ENCODE results near the gene SH2D6. TPM values are rescaled to one million over a fixed set of nuclear protein-coding genes. Genes with fewer than 3 reads are reported as not detected.

SH2D6 gene
- total RNA-seq, 1 experiment from 2014 or later: not detected

GRCh38 chr2:85415980-85416650 lies 2.4 kb upstream of the SH2D6 start:
- in situ Hi-C loops (cut with HindIII; ENCODE audit: low sequenced_read_pairs): no loop called here
- no peak for DNase-seq (ENCODE audit: low spot score)

GRCh38 chr2:85419009-85419675 lies 628 bp downstream of the SH2D6 start:
- in situ Hi-C loops (cut with HindIII; ENCODE audit: low sequenced_read_pairs): no loop called here
- no peak for DNase-seq (ENCODE audit: low spot score)

GRCh38 chr2:85420536-85421259 lies 2.2 kb downstream of the SH2D6 start:
- in situ Hi-C loops (cut with HindIII; ENCODE audit: low sequenced_read_pairs): no loop called here

GRCh38 chr2:85421260-85422071 lies 3.0 kb downstream of the SH2D6 start:
- in situ Hi-C loops (cut with HindIII; ENCODE audit: low sequenced_read_pairs): no loop called here
- DNase-seq (ENCODE audit: low spot score): peak; percentile 38

More at GRCh38 chr2:85420536-85421259, 2.2 kb downstream of the SH2D6 start:
- DNase-seq (ENCODE audit: low spot score): peak; percentile 89

- DNase-seq (ENCODE audit: low spot score): no peak
- in situ Hi-C loops (cut with HindIII; ENCODE audit: low sequenced_read_pairs): no loop called here
These were observed 3.6 kb downstream of the SH2D6 start for GRCh38 chr2:85422072-85422457.

GRCh38 chr2:85423525-85423924 lies 5.0 kb downstream of the SH2D6 start:
- in situ Hi-C loops (cut with HindIII; ENCODE audit: low sequenced_read_pairs): no loop called here
- DNase-seq (ENCODE audit: low spot score): no peak

GRCh38 chr2:85425588-85425987 lies 7.1 kb downstream of the SH2D6 start:
- DNase-seq (ENCODE audit: low spot score): no peak
- in situ Hi-C loops (cut with HindIII; ENCODE audit: low sequenced_read_pairs): no loop called here

- in situ Hi-C loops (cut with HindIII; ENCODE audit: low sequenced_read_pairs): no loop called here
These were observed 8.9 kb downstream of the SH2D6 start for GRCh38 chr2:85427300-85427835.

GRCh38 chr2:85428343-85428881 lies 9.9 kb downstream of the SH2D6 start:
- in situ Hi-C loops (cut with HindIII; ENCODE audit: low sequenced_read_pairs): no loop called here
- DNase-seq (ENCODE audit: low spot score): no peak

More at GRCh38 chr2:85427300-85427835, 8.9 kb downstream of the SH2D6 start:
- DNase-seq (ENCODE audit: low spot score): no peak

- in situ Hi-C loops (cut with HindIII; ENCODE audit: low sequenced_read_pairs): no loop called here
- no peak for DNase-seq (ENCODE audit: low spot score)
These were observed 10.9 kb downstream of the SH2D6 start for GRCh38 chr2:85429213-85429923.

GRCh38 chr2:85429924-85430289 lies 11.4 kb downstream of the SH2D6 start:
- in situ Hi-C loops (cut with HindIII; ENCODE audit: low sequenced_read_pairs): no loop called here
- no peak for DNase-seq (ENCODE audit: low spot score)

- DNase-seq (ENCODE audit: low spot score): peak; percentile 98
- in situ Hi-C loops (cut with HindIII; ENCODE audit: low sequenced_read_pairs): no loop called here
These were observed 12.4 kb downstream of the SH2D6 start for GRCh38 chr2:85430752-85431569.

- peak; percentile 88 for DNase-seq (ENCODE audit: low spot score)
- in situ Hi-C loops (cut with HindIII; ENCODE audit: low sequenced_read_pairs): no loop called here
These were observed 13.2 kb downstream of the SH2D6 start for GRCh38 chr2:85431570-85432205.

- peak; percentile 74 for DNase-seq (ENCODE audit: low spot score)
- in situ Hi-C loops (cut with HindIII; ENCODE audit: low sequenced_read_pairs): no loop called here
These were observed 15.1 kb downstream of the SH2D6 start for GRCh38 chr2:85433511-85434089.

- in situ Hi-C loops (cut with HindIII; ENCODE audit: low sequenced_read_pairs): no loop called here
- no peak for DNase-seq (ENCODE audit: low spot score)
These were observed 16.2 kb downstream of the SH2D6 start for GRCh38 chr2:85434696-85435095.

GRCh38 chr2:85435220-85435958 lies 16.9 kb downstream of the SH2D6 start:
- DNase-seq (ENCODE audit: low spot score): no peak
- in situ Hi-C loops (cut with HindIII; ENCODE audit: low sequenced_read_pairs): no loop called here

Data from G401 (cell line).